GM21737 (cell line): ENCODE data around the gene PDE4D.
"Not testable (repeated sequence)": the region's sequence is repeated elsewhere in the genome, so short reads cannot be mapped to it uniquely, and the experiment has no call there.

Experiments
- ATAC-seq: cut with Tn5 transposase; IDR thresholded peaks from one replicate; pipeline ENCODE4 v1.9.1; 2021; ENCODE audit warnings: mild to moderate bottlenecking, moderate library complexity; ENCODE audit not compliant: unreplicated experiment

Gene PDE4D

GRCh38 chr5:59711310-59711709, 182.2 kb downstream of the PDE4D start:
- no peak for ATAC-seq

DNA sequence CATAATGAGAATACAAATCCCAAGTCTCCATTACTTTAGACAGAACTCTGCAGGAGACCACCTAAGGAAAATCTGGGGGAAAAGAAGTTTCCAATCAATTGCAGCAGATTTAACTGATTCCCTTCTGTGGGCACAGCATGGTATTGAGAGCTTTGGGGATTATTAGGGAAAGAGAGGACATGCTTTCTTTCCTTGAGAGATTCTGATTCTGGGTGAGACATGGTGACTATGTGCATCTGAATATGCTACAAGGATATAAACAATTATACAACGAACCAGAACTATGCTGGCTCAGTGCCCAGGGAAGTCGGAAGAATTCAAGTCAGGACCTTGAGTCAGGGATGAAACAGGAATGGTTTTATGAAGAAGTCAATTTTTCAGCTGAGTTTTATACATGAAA, 183.7 kb downstream of the PDE4D start:
- no peak for ATAC-seq

DNA sequence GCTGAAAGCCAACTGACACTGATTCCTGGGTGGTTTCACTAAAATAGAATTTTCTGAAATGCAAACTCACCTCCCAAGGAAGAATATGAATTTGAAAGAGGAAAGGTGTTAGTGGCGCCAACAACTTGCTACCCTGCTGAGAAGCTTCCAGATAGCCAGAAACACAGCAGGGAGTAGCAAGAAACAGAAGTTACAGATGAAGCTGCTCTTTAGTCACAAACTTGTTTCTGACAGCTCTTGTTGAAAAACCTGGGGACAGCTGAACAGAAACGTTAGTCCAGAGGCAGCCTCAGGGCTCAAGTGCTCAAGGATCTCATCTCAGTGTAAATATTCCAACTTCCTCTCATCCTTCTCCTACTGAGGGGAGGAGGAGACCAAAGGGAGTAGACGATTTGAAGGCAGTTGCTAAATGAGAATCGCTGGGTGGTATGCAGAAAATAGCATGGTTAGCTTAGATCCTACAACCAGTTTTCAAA, 184.1 kb downstream of the PDE4D start:
- ATAC-seq, result no peak

- no peak for ATAC-seq
Measured at GRCh38 chr5:59704936-59705335, 188.6 kb downstream of the PDE4D start.

DNA sequence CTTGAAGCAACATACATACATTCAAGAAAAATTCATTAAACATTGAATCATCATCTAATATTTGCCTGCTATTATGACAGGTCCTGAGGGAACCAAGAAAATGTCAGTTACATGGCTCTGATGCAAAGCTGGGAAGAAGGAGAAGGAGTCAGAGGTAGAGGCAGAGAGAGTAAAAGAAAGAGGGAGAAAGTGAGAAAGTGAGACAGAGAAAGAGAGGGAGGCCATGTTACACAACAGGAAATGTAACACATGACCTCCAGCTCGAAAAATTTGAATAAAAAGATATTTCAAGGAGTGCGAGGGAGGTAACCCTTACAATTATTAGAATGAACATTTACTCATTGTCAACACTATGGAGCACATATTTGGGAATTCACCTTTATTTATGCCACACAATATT, 189.7 kb downstream of the PDE4D start:
- no peak for ATAC-seq

DNA sequence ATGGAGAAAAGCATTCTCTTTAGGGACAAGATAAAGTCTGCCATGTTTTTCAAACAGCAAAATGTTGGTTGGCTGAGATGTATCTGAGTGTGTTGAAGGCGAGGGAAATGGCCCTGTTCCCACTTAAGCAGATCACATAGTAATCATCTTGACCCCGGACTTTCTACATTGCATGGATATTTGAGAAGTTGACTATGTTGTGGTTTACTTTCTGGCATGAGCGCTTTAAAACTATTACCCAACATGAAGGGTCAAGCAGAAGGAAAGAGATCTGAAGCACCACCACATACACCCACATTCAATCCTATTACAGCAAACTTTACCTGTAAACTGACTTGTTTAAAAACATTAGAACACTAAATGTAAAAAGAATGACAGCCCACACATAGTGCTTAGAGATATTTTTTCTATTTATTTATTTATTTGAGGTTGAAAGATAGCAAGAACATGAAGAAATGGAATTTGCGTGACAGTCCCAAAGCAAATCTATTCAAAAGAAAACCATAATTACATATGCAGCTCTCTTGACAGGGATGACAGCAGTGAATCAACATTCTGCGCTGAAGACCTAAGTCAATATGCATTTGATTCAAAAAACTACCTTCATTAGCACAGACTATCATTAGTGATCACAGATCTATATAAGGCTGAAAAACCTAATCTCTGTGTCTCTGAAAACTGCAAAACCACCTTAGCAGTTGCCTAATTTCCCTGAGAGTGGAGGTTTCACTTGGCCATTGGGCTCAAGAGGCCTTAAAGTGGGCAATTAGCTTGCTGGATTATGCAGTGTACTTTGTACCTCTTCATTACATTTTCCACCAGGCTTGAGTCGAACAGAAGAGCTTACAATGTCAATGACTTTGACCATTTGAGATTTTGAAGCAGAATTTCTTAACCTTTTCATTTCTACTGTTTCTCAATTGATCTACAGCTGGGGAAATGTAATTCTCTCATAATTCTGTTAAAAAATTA, 195.0 kb downstream of the PDE4D start:
- no peak for ATAC-seq

GRCh38 chr5:59694411-59694810, 199.1 kb downstream of the PDE4D start:
- ATAC-seq, result no peak

DNA sequence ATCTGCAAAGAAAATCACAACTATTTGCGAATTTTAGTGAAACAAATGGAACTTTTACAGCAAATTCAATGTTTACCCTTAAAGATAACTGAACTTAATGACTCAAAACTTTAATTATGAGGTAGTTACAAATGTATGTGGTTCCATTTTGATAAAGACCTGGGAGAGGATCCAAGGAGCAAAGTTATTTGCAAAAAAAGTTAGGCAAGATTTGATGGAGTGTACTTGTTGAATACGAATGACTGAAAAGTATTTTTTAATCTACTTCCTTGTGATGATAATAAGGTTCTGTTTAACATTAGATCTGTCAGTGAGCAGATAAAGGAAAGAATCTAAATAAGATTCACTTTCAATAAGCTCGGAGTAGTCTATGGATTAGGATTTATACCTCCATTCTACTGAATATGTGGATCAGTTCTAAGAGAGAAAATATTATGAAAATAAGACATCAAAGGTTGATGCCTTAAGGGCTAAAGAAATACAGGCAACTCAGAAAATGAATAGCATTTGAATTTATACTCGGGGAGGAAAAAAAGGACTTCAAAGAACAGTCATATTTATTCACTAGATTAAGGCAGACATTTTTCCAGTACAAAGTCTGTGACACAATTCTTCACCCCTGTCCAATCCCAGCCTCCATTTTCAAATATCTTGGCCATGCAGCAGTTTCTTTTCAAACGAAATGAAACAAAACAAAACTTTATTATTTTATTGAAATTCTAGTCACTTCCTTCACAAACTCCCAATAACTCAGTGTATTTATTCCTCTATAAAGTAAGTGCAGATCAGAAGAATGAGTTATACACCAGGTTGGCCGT, 199.8 kb downstream of the PDE4D start:
- ATAC-seq, result no peak

DNA sequence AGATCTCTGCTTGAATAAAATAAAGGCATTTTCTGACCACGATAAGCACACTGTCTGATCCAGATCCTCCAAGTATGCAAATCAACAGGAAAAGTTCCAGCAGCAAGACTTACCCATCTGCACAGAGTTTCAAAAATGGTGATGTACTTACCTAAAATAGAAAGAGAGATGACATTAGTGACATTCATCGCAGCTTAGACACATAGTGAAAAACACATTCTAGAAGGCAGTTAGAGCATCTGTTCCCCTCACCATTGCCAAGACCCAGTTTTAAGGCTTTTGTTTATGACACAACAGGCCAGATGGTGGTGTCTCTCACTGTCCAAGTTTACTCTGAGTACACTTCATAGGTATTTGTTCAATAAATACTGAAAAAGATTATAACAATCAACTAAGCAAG, 207.7 kb downstream of the PDE4D start:
- no peak for ATAC-seq

DNA sequence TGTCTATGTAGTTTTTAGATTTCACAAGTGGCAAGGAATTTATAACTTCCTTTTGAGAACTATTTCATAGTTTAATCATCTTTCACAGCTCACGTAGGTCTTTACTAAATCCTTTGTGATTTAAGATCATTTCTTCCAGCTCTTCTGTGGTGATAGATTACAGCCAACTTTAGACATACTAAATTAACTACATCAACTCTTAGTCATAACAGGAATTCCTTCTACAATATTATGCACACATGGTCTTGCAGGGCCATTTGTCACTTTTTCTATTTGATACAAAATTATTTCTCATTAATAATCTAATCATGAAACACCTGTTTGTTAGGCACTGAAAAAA, 208.4 kb downstream of the PDE4D start:
- ATAC-seq, result no peak

GRCh38 chr5:59684388-59685190, 208.9 kb downstream of the PDE4D start:
- ATAC-seq, result no peak

GRCh38 chr5:59683311-59683710, 210.2 kb downstream of the PDE4D start:
- no peak for ATAC-seq

- no peak for ATAC-seq
Measured at GRCh38 chr5:59682542-59682941, 211.0 kb downstream of the PDE4D start.

GRCh38 chr5:59678943-59679342, 214.6 kb downstream of the PDE4D start:
- no peak for ATAC-seq

GRCh38 chr5:59674763-59675162, 218.8 kb downstream of the PDE4D start:
- no peak for ATAC-seq

GRCh38 chr5:59673438-59674058, 220.0 kb downstream of the PDE4D start:
- no peak for ATAC-seq

GRCh38 chr5:59666440-59667068, 227.0 kb downstream of the PDE4D start:
- ATAC-seq, result no peak

DNA sequence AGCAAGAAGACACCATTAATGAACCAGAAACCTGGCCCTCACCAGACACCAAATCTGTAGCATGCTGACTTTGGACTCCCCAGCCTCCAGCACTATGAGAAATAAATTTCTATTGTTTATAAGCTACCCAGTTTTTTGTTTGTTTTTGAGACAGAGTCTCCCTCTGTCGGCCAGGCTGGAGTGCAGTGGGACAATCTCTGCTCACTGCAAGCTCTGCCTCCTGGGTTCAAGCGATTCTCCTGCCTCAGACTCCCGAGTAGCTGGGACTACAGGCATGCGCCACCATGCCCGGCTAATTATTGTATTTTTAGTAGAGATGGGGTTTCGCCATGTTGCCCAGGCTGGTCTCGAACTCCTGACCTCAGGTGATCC, 227.7 kb downstream of the PDE4D start:
- ATAC-seq, result not testable (repeated sequence)

GRCh38 chr5:59665086-59665831, 228.3 kb downstream of the PDE4D start:
- no peak for ATAC-seq
